ENCODE results near the gene KRT36.

DNA sequence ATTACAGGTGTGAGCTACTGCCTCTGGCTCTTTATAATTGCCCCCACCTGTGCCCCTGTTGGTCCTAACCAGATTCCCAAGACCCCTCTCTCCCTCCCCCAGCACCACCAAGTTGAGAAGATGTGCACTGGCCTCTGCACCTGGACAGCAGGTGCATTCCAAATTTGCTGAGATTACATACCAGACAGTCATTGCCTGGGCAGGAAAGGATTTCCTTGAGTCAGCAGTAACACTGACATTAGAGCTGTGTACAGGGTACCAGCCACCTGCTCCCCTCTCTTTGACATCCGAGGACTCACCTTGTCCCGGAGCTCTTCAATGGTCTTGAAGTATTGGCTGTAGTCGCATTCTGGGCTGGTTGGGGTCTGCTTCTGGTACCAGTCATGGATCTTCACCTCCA lies 28.3 kb upstream of the KRT36 start:
- TF ChIP-seq EZH2phosphoT487 (IDR thresholded peaks at IDR 0.05) (no peak), EZH2 (IDR thresholded peaks at IDR 0.05) (no peak)
- TF ChIP-seq, protein P1, sequence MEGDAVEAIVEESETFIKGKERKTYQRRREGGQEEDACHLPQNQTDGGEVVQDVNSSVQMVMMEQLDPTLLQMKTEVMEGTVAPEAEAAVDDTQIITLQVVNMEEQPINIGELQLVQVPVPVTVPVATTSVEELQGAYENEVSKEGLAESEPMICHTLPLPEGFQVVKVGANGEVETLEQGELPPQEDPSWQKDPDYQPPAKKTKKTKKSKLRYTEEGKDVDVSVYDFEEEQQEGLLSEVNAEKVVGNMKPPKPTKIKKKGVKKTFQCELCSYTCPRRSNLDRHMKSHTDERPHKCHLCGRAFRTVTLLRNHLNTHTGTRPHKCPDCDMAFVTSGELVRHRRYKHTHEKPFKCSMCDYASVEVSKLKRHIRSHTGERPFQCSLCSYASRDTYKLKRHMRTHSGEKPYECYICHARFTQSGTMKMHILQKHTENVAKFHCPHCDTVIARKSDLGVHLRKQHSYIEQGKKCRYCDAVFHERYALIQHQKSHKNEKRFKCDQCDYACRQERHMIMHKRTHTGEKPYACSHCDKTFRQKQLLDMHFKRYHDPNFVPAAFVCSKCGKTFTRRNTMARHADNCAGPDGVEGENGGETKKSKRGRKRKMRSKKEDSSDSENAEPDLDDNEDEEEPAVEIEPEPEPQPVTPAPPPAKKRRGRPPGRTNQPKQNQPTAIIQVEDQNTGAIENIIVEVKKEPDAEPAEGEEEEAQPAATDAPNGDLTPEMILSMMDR (IDR thresholded peaks at IDR 0.05), result no peak

Data from neural progenitor cell (in vitro differentiated cells).